Calu3 (cell line): Measurements from ENCODE around the gene PTPRN2. TPM values are rescaled to one million over a fixed set of nuclear protein-coding genes. Genes with fewer than 3 reads are reported as not detected.

Source experiments
- BruUV-seq: library from RNA; stranded (reverse); fragments of 400-500 nt; replicated peaks from 2 replicates; lab custom pipeline; 2021; lab: Mats Ljungman, UMichigan
- CTCF ChIA-PET: fragments of 300-600 bp; sonication (Branson Sonifier 250); formaldehyde crosslinking; loops from one replicate; lab custom pipeline; 2022; ENCODE audit warnings: antibody characterized with exemption; lab: Charles Lee
- DNase-seq: peaks from one replicate; pipeline ENCODE4 v3.0.0; 2022
- H3K27ac Mint-ChIP-seq: one replicate; pipeline ENCODE4 v1.8.0; 2022; ENCODE audit warnings: mixed read lengths; ENCODE audit not compliant: unreplicated experiment
- H3K27me3 Mint-ChIP-seq: one replicate; pipeline ENCODE4 v1.8.0; 2022; ENCODE audit warnings: mixed read lengths; ENCODE audit not compliant: unreplicated experiment
- H3K36me3 Mint-ChIP-seq: one replicate; pipeline ENCODE4 v1.8.0; 2022; ENCODE audit warnings: mild to moderate bottlenecking, moderate library complexity, mixed read lengths; ENCODE audit not compliant: insufficient read depth, unreplicated experiment
- H3K4me1 Mint-ChIP-seq: one replicate; pipeline ENCODE4 v1.8.0; 2022; ENCODE audit warnings: mild to moderate bottlenecking, low read depth, mixed read lengths; ENCODE audit not compliant: unreplicated experiment
- H3K4me3 Mint-ChIP-seq: one replicate; pipeline ENCODE4 v1.8.0; 2022; ENCODE audit warnings: mild to moderate bottlenecking, low read depth, moderate library complexity, mixed read lengths; ENCODE audit not compliant: unreplicated experiment
- H3K9me3 Mint-ChIP-seq: one replicate; pipeline ENCODE4 v1.8.0; 2022; ENCODE audit warnings: low read depth, mixed read lengths; ENCODE audit not compliant: unreplicated experiment
- CTCF ChIP-seq: fragments of 200-600 bp; IDR thresholded peaks from one replicate; pipeline ENCODE4 v1.8.0; 2022; ENCODE audit warnings: antibody characterized with exemption; ENCODE audit not compliant: unreplicated experiment
- intact Hi-C: fragments of 100-400 bp; cut with micrococcal nuclease; formaldehyde crosslinking; loops from one replicate; pipeline ENCODE4 v1.10.0; 2022; ENCODE audit not compliant: unreplicated experiment
- total RNA-seq: library from RNA; stranded (reverse); gene quantifications from 2 replicates; pipeline ENCODE4 v1.2.3, GENCODE V29; 2022

Gene PTPRN2
- total RNA-seq, 1 experiment from 2014 or later = 2.0 TPM

DNA sequence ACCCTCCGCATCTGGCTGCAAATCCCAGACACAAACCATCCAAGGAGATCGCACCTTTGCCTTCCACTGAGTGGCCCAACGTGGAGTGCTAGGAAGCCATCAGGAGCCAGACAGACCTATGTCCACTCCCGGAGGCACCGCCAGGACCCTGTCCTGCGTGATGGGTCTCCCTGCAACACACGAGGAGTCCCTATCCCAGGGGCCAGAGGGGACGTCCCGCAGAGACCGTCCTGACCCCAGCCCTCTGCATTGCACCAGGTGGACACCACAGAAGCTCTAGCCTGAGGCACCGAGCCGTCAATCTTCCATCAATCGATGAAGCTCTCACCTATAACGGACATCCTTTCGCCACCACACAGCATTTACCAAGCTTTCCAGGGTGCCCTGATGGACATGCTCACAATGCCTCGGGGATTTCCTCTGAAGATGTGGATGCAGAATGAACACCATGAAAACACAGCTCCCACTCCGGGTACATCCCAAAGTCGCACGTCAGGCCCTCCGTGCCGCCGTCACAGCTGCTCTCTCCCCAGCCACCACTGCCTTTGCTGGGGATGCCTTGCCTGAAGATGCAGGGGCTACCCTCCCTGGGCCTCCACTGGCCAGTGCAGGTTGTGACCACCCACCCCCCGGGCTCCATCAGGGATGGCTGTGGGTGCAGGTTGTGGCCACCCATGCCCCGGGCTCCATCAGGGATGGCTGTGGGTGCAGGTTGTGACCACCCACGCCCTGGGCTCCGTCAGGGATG, 54.1 kb downstream of the PTPRN2 start:
- TF ChIP-seq CTCF = no peak
- Mint-ChIP-seq H3K4me1 (no peaks in the 10 kb centered on the region), H3K9me3 (peaks cover 7% of the 10 kb centered on the region), H3K36me3 (peaks cover 9% of the 10 kb centered on the region), H3K27ac (no peak overlapping the region), H3K27me3 (no peaks in the 10 kb centered on the region), H3K4me3 (no peak overlapping the region)
- no peak for DNase-seq
- intact Hi-C loops = no loop called here
- CTCF ChIA-PET = no interaction called here
- BruUV-seq = no TSS peak

DNA sequence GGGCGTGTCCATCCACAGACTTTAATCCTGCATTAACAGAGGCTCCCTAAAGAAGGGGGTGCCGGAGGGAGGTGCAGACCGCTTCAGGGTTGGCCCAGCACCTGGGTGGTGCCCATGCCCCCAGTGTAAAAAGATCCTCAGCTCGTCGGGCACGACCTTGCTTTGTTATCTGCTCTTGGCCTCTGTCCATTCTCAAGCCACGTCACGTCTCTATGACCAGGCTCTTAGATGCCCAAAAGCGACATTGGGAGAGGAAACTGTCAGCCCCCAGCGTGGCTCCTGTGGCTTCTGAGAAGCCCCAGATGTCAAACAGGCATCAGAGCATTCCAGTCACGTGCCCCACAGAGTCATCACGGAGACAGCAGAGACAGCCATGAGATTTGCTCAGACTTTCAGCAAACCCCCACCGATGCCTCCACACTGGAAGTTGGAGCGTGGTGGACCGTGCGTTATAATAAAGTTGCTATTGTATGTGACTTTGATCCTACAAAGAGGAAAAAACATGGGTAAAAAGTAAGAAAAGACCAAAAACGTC, 55.5 kb downstream of the PTPRN2 start:
- no peak for TF ChIP-seq CTCF
- DNase-seq = no peak
- no peaks in the 10 kb centered on the region for H3K27me3 Mint-ChIP-seq
- H3K27ac Mint-ChIP-seq = no peak overlapping the region
- peaks cover 9% of the 10 kb centered on the region for H3K36me3 Mint-ChIP-seq
- no peaks in the 10 kb centered on the region for H3K4me1 Mint-ChIP-seq
- CTCF ChIA-PET = no interaction called here
- BruUV-seq = no TSS peak
- intact Hi-C loops = no loop called here
- H3K4me3 Mint-ChIP-seq = no peak overlapping the region
- H3K9me3 Mint-ChIP-seq = peaks cover 7% of the 10 kb centered on the region

- Mint-ChIP-seq H3K9me3 (peaks cover 7% of the 10 kb centered on the region), H3K27me3 (no peaks in the 10 kb centered on the region)
- BruUV-seq = no TSS peak
Observed at GRCh38 chr7:158531661-158532060, 56.0 kb downstream of the PTPRN2 start.

More at GRCh38 chr7:158531661-158532060, 56.0 kb downstream of the PTPRN2 start:
- Mint-ChIP-seq H3K36me3 (peaks cover 9% of the 10 kb centered on the region), H3K4me1 (no peaks in the 10 kb centered on the region), H3K27ac (no peak overlapping the region), H3K4me3 (no peak overlapping the region)
- no peak for DNase-seq
- intact Hi-C loops = no loop called here
- no peak for TF ChIP-seq CTCF
- CTCF ChIA-PET = no interaction called here
